Tibial artery (tissue), 4 donors: ENCODE data around the gene GYPC.
A peak's percentile ranks its signal among the peaks of the same experiment; 100 is the strongest.

Experiments used
- DNase-seq, 2 donors: peaks; one replicate each; pipeline ENCODE4 v3.0.0-alpha.2; 2019
- H3K27ac ChIP-seq, 2 donors: fragments of 200-600 bp; sonication (generic) in 1 of 2; 1 replicate in 1 of 2; 2 replicates in 1 of 2; pipeline ENCODE4 v1.5.1; 2018 to 2019; ENCODE audit warnings: mild to moderate bottlenecking in 1 of 2
- H3K27me3 ChIP-seq, 2 donors: fragments of 200-600 bp; sonication (generic) in 1 of 2; one replicate each; pipeline versions ENCODE4 v1.5.1 to v1.6.0; 2016 to 2019
- H3K36me3 ChIP-seq, 3 donors: fragments of 200-600 bp; sonication (generic) in 2 of 3; one replicate each; pipeline ENCODE4 v1.5.1; 2016 to 2019; ENCODE audit warnings: mild to moderate bottlenecking in 2 of 3
- H3K4me1 ChIP-seq, 4 donors: fragments of 200-600 bp; sonication (generic) in 2 of 4; 1 replicate in 3 of 4; 2 replicates in 1 of 4; pipeline ENCODE4 v1.5.1; 2016 to 2019
- H3K4me3 ChIP-seq, 2 donors: fragments of 200-600 bp; sonication (generic) in 1 of 2; 1 replicate in 1 of 2; 2 replicates in 1 of 2; pipeline ENCODE4 v1.5.1; 2018 to 2019; ENCODE audit warnings: mild to moderate bottlenecking in 2 of 2
- H3K9me3 ChIP-seq, 3 donors: fragments of 200-600 bp; sonication (generic) in 1 of 3; one replicate each; pipeline ENCODE4 v1.5.1; 2016 to 2019
- CTCF ChIP-seq, 2 experiments: fragments of 200-600 bp in 1 of 2; fragments of 450-650 bp in 1 of 2; IDR thresholded peaks; one replicate each; pipeline ENCODE4 v1.5.1; 2017 to 2019; ENCODE audit warnings: antibody characterized with exemption in 2 of 2, mild to moderate bottlenecking in 1 of 2, moderate library complexity in 1 of 2
- intact Hi-C: fragments of 100-400 bp; cut with DNase I; formaldehyde crosslinking; loops from one replicate; pipeline ENCODE4 v1.15.0; 2023; ENCODE audit warnings: low total_unique reads

GYPC gene

GRCh38 chr2:126664234-126664633 lies 8.3 kb downstream of the GYPC start:
- no peak for DNase-seq
- peaks cover 0 to 91% (median 40%) of the 10 kb centered on the region in 4 donors for H3K4me1 ChIP-seq
- H3K27me3 ChIP-seq = no peaks in the 10 kb centered on the region
- H3K36me3 ChIP-seq = peaks cover 0 to 4% (median 0%) of the 10 kb centered on the region in 3 donors
- H3K9me3 ChIP-seq = no peaks in the 10 kb centered on the region
- H3K27ac ChIP-seq = peak overlapping the region; percentile 6 to 35
- no peak overlapping the region for H3K4me3 ChIP-seq
- intact Hi-C loops = no loop called here
- TF ChIP-seq CTCF (IDR thresholded peaks at IDR 0.05) = no peak

GRCh38 chr2:126664639-126665038 lies 8.7 kb downstream of the GYPC start:
- peaks cover 0 to 4% (median 0%) of the 10 kb centered on the region in 3 donors for H3K36me3 ChIP-seq
- H3K4me1 ChIP-seq = peaks cover 0 to 91% (median 38%) of the 10 kb centered on the region in 4 donors

GRCh38 chr2:126665483-126665882 lies 9.5 kb downstream of the GYPC start:
- Histone ChIP-seq H3K4me1 (peaks cover 0 to 91% (median 39%) of the 10 kb centered on the region in 4 donors), H3K27ac (no peak overlapping the region), H3K4me3 (no peak overlapping the region), H3K27me3 (no peaks in the 10 kb centered on the region), H3K9me3 (no peaks in the 10 kb centered on the region), H3K36me3 (no peaks in the 10 kb centered on the region)
- intact Hi-C loops = loop anchor here (1.0 kb wide), 1 partner anchor 35 kb away; no protein-coding TSS in a partner anchor
- DNase-seq = peak in 1 of 2 donors; percentile 53
- no peak for TF ChIP-seq CTCF (IDR thresholded peaks at IDR 0.05)

More at GRCh38 chr2:126664639-126665038, 8.7 kb downstream of the GYPC start:
- intact Hi-C loops = loop anchor here (1.0 kb wide), 1 partner anchor 34 kb away; no protein-coding TSS in a partner anchor
- Histone ChIP-seq H3K4me3 (no peak overlapping the region), H3K27ac (peak overlapping the region in 1 of 2 donors; percentile 35), H3K27me3 (no peaks in the 10 kb centered on the region), H3K9me3 (no peaks in the 10 kb centered on the region)
- DNase-seq = no peak
- TF ChIP-seq CTCF (IDR thresholded peaks at IDR 0.05) = no peak

GRCh38 chr2:126668254-126668653 lies 12.3 kb downstream of the GYPC start:
- Histone ChIP-seq H3K36me3 (peaks cover 4 to 8% (median 6%) of the 10 kb centered on the region in 3 donors), H3K4me1 (peaks cover 0 to 70% (median 30%) of the 10 kb centered on the region in 4 donors), H3K4me3 (no peak overlapping the region), H3K27ac (no peak overlapping the region), H3K9me3 (no peaks in the 10 kb centered on the region), H3K27me3 (no peaks in the 10 kb centered on the region)
- TF ChIP-seq CTCF (IDR thresholded peaks at IDR 0.05) = no peak
- intact Hi-C loops = no loop called here
- DNase-seq = no peak

- H3K27me3 ChIP-seq = no peaks in the 10 kb centered on the region
- H3K4me3 ChIP-seq = no peak overlapping the region
- peak in 1 of 2 donors; percentile 63 for DNase-seq
- H3K27ac ChIP-seq = peak overlapping the region; percentile 47 to 49
- peaks cover 0 to 55% (median 29%) of the 10 kb centered on the region in 4 donors for H3K4me1 ChIP-seq
- no peak for TF ChIP-seq CTCF (IDR thresholded peaks at IDR 0.05)
- peaks cover 4 to 13% (median 10%) of the 10 kb centered on the region in 3 donors for H3K36me3 ChIP-seq
- intact Hi-C loops = no loop called here
- no peaks in the 10 kb centered on the region for H3K9me3 ChIP-seq
Observed at GRCh38 chr2:126669772-126670171, 13.8 kb downstream of the GYPC start.
